ENCODE results near the gene ALDH1L1.

ALDH1L1 gene

GRCh38 chr3:126119976-126120375, 60.4 kb downstream of the ALDH1L1 start:
- no peak for DNase-seq (ENCODE audit: low read depth in 3 of 3)

GRCh38 chr3:126119008-126119675, 61.2 kb downstream of the ALDH1L1 start:
- no peak for DNase-seq (ENCODE audit: low read depth in 3 of 3)

GRCh38 chr3:126118591-126118990, 61.8 kb downstream of the ALDH1L1 start:
- DNase-seq (ENCODE audit: low read depth in 3 of 3), result no peak

GRCh38 chr3:126117786-126118185, 62.6 kb downstream of the ALDH1L1 start:
- DNase-seq (ENCODE audit: low read depth in 3 of 3), result no peak

- no peak for DNase-seq (ENCODE audit: low read depth in 3 of 3)
Observed at GRCh38 chr3:126117212-126117611, 63.2 kb downstream of the ALDH1L1 start.

- no peak for DNase-seq (ENCODE audit: low read depth in 3 of 3)
Observed at GRCh38 chr3:126116526-126116925, 63.9 kb downstream of the ALDH1L1 start.

GRCh38 chr3:126114443-126115386, 65.7 kb downstream of the ALDH1L1 start:
- DNase-seq (ENCODE audit: low read depth in 3 of 3), result no peak

- no peak for DNase-seq (ENCODE audit: low read depth in 3 of 3)
Observed at GRCh38 chr3:126113733-126114442, 66.5 kb downstream of the ALDH1L1 start.

GRCh38 chr3:126113238-126113555, 67.2 kb downstream of the ALDH1L1 start:
- DNase-seq (ENCODE audit: low read depth in 3 of 3), result no peak

- DNase-seq (ENCODE audit: low read depth in 3 of 3), result no peak
Observed at GRCh38 chr3:126112531-126113237, 67.7 kb downstream of the ALDH1L1 start.

- no peak for DNase-seq (ENCODE audit: low read depth in 3 of 3)
Observed at GRCh38 chr3:126111566-126112475, 68.6 kb downstream of the ALDH1L1 start.

GRCh38 chr3:126111126-126111551, 69.2 kb downstream of the ALDH1L1 start:
- DNase-seq (ENCODE audit: low read depth in 3 of 3), result no peak

- no peak for DNase-seq (ENCODE audit: low read depth in 3 of 3)
Observed at GRCh38 chr3:126110431-126111125, 69.8 kb downstream of the ALDH1L1 start.

- DNase-seq (ENCODE audit: low read depth in 3 of 3), result no peak
Observed at GRCh38 chr3:126109880-126110235, 70.5 kb downstream of the ALDH1L1 start.

GRCh38 chr3:126109146-126109879, 71.1 kb downstream of the ALDH1L1 start:
- no peak for DNase-seq (ENCODE audit: low read depth in 3 of 3)

GRCh38 chr3:126108676-126109050, 71.7 kb downstream of the ALDH1L1 start:
- DNase-seq (ENCODE audit: low read depth in 3 of 3), result no peak

- DNase-seq (ENCODE audit: low read depth in 3 of 3), result no peak
Observed at GRCh38 chr3:126107957-126108675, 72.3 kb downstream of the ALDH1L1 start.

- DNase-seq (ENCODE audit: low read depth in 3 of 3), result no peak
Observed at GRCh38 chr3:126107203-126107939, 73.0 kb downstream of the ALDH1L1 start.
